Activated CD4-positive, alpha-beta T cell treated with anti-CD3 and anti-CD28 coated beads, Interleukin-2, Interleukin-6, amounts not matched to agents 100 ng/mL and 50 ng/mL, durations not matched to agents 16 hours and 8 hours (primary cell): ENCODE data around the gene JOSD2.

Source experiments
- DNase-seq: peaks from one replicate; pipeline ENCODE4 v3.0.0-alpha.2; 2020

Gene JOSD2

GRCh38 chr19:50512999-50513745, 2.2 kb upstream of the JOSD2 start:
- no peak for DNase-seq

- no peak for DNase-seq
These were observed 1.4 kb upstream of the JOSD2 start for GRCh38 chr19:50512112-50512998.

- no peak for DNase-seq
These were observed 307 bp downstream of the JOSD2 start for GRCh38 chr19:50510700-50511068.

GRCh38 chr19:50510121-50510670, 795 bp downstream of the JOSD2 start:
- DNase-seq: no peak

DNA sequence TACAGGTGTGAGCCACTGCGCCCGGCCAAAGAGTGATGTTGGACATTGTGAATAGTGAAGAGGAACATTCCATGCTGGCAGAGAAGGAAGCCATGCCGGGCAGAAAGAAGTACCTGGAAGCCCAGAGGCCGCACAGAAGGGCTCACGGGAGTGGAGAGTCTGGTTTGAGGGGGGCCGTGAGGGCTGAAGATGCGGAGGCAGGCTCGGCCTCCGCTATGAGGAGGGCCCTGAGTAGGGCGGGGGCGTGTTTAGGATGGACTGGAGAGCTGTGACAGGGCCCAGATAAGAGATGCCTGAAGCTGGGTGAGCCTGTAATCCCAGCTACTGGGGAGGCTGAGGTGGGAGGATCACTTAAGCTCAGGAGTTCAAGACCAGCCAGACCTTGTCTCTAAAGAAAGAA, 1.6 kb downstream of the JOSD2 start:
- no peak for DNase-seq

DNA sequence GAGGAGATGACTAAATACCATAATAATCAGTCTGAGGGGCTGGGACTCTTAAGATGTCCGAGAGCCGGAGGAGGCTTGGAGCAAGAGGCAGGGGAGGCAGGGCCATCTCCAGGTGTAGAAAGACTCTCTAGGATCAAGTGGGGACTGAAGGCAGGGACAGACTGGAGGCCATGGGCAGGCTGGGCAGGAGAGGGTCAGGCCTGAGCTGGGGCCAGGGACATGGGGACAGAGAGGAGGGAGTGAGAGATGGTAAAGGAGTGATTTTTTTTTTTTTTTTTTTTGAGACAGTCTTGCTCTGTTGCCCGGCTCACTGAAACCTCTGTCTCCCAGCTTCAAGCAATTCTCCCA, 2.2 kb downstream of the JOSD2 start:
- DNase-seq: no peak

- no peak for DNase-seq
These were observed 3.6 kb downstream of the JOSD2 start for GRCh38 chr19:50507376-50507775.

DNA sequence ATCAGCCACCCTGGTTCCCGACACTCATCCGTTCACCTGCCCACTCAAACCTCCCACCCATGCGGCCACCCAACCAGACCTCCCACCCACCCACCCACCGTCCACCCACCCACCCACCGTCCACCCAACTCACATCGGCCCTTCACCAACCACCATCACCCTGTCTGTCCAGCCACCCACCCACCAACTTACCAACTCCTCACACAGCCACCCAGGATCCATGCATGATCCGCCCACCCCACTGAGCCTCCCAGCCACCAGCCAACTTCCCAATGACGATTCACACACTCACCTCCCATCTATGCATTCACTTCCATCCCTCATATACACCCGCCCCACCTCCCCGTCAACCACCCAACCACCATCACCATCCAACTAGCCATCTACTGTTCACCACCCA, 4.3 kb downstream of the JOSD2 start:
- no peak for DNase-seq

- DNase-seq: no peak
These were observed 5.0 kb downstream of the JOSD2 start for GRCh38 chr19:50505856-50506611.

- no peak for DNase-seq
These were observed 9.2 kb downstream of the JOSD2 start for GRCh38 chr19:50501568-50502475.

DNA sequence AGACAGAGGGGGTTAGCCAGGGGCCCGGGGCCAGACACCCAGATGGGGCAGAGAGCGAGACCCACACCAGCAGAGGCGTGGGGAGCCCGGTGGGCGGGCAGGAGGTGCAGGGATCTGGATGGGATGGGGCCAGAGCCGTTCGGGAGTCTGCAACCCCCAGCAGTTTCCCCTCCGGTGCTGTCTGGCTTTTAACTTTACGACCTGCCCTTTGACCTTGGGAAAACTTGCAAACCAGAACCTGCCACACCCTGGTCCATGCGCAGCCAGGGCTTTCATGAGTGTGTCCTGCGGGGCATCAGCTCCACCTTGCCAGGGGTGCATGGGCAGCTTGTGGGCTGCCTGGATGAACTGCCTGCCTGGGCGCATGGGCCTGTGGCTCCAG, 9.8 kb downstream of the JOSD2 start:
- DNase-seq: no peak

- no peak for DNase-seq
These were observed 10.2 kb downstream of the JOSD2 start for GRCh38 chr19:50500753-50501151.

DNA sequence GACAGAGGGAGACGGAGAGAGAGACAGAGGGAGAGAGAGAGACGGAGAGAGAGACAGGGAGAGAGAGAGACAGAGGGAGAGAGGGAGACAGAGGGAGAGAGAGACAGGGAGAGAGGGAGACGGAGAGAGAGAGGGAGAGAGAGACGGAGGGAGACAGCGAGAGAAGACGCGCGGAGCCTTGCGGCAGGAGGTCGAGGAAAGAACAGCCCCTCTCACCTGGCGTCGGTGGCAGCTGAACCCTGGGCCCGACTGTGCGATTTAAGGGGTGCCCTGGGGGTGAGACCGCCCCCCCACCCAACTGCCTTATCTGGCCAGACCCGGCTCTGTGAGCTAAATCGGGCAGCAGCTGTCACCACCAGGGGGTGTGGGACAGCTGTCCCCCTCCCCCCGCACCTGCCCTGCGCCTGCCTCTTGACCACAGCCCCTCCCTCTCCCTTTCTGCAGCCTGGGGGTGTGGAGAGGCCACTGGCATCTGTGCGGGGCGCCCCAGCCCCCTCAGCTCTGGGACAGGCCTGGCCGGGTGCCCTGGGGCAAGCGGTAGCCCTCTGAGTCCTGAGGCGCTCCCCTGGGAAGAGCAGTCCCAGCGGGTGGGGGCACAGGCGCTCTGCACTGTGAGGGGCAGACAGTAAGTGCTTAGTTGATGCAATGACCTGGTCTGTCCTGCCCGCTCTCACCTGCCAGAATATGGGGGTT, 10.8 kb downstream of the JOSD2 start:
- DNase-seq: no peak

DNA sequence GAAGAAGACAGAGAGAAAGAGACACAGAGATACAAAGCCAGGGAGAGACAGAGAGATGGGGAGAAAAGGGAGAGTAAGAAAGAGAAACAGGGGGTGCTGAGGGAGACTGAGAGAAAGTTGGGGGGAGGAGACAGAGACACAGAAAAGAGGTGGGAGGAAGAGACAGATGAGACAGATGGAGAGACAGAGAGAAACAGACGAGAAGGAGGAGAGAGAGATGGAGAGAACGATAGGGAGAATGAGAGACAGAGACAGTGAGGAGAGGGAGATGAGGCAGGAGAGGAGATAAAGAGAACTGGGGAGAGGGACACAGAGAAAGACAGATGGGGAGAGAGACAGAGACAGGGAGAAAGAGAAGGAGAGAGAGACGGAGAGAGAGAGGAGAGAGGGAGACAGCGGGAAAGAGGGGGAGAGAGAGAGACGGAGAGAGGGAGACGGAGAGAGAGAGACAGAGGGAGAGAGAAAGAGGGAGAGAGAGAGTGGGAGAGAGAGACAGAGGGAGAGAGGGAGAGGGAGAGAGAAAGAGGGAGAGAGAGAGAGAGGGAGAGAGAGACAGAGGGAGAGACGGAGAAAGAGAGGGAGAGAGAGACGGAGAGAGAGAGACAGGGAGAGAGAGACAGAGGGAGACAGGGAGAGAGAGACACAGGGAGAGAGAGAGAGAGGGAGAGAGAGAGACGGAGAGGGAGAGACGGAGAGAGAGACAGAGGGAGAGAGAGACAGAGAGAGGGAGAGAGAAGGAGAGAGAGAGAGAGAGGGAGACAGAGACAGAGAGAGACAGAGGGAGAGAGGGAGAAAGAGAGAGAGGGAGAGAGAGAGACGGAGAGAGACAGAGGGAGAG, 12.6 kb downstream of the JOSD2 start:
- no peak for DNase-seq

GRCh38 chr19:50497022-50497405, 14.0 kb downstream of the JOSD2 start:
- no peak for DNase-seq

GRCh38 chr19:50496189-50497021, 14.6 kb downstream of the JOSD2 start:
- DNase-seq: no peak

DNA sequence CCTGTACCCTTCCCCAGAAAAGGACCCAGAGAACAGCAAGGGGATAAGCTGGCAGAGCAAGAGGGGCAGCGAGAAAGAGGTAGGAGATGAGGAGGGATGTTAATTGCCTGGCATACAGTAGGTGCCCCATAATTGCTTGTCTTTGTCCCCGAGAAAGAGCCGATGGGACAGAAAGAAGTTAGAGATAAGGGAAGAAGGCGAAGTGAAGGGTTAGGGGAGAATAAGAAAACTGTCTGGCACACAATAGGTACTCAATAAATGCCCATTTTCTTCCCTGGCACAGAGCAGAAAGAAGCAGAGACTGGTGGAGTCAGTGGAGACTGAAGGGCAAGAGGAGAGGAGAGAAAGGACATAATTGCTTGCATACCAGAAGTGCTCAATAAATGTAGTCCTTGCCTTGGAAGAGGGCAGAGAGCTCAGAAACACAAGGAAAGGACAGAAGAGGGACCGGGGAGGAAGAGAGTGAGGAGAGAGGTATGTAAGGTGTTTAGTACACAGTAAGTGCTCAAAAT, 15.9 kb downstream of the JOSD2 start:
- DNase-seq: no peak

DNA sequence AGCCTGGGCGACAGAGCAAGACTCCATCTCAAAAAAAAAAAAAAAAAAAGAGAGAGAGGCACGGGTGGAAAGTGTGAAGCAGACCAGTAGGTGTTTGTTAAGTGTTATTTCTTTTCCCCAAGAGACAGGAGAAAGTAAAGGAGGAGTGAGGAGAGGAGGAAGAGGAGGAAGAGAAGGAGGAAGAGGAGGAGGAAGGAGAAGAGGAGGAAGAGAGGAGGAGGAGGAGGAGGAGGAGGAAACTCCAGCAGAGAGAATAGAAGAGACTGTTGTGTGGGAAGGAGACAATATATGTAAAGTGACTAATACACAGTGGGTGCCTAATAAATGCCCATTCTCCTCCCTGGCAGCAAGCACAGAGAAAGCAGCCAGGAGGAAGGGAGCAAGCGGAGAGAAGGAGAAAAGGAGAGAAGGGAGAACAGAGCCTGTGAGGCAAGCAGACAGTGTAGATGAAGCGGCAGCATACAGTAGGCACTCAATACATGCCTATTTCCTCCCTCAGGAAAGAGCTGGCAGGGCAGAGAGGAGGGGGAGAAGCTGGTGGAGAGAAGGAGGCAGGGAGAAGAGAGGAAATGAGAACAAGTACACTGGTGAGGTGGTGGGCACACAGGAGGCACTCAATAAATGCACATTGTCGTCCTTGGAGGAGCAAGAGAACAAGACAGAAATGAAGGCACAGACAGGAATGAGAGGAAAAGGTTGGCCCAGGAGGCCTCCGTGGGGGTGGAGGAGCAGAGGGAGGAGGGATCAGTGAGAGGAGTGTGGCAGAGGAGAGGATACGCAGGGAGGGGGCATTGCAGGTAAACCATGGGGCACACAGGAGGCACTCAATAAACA, 16.6 kb downstream of the JOSD2 start:
- no peak for DNase-seq

GRCh38 chr19:50493171-50493570, 17.8 kb downstream of the JOSD2 start:
- no peak for DNase-seq
